GM08714 (cell line): ENCODE results near the gene TMLHE.
"Not testable (repeated sequence)": the region's sequence is repeated elsewhere in the genome, so short reads cannot be mapped to it uniquely, and the experiment has no call there.

Experiments
- H3K4me3 ChIP-seq: fragments of 200-500 bp; sonication (Bioruptor generic); 2 replicates; pipeline ENCODE4 v1.5.1; 2014; ENCODE audit warnings: mild to moderate bottlenecking, low read length, inconsistent platforms
- ZNF274 ChIP-seq: IDR thresholded peaks from 2 replicates; pipeline ENCODE4 v1.6.1; 2012; ENCODE audit warnings: mild to moderate bottlenecking, low read depth, low read length

TMLHE gene

GRCh38 chrX:155612312-155613224 is at the start of gene TMLHE, which contains the start of gene SPRY3:
Gene TMLHE, minus strand, starts transcription at chrX:155612952. Its CDS starts 67,676 bp downstream, at chrX:155545276.
Gene SPRY3, plus strand, starts transcription at chrX:155612586.
- H3K4me3 ChIP-seq = peak within 1 kb of the TSS; percentile 63
- no peak for TF ChIP-seq ZNF274

- no peak overlapping the region for H3K4me3 ChIP-seq
Observed at GRCh38 chrX:155662282-155662681, 49.5 kb upstream of the TMLHE start.

GRCh38 chrX:155645180-155645579 is 32.4 kb upstream of the TMLHE start:
- TF ChIP-seq ZNF274 = no peak
- no peak overlapping the region for H3K4me3 ChIP-seq

More at GRCh38 chrX:155662282-155662681, 49.5 kb upstream of the TMLHE start:
- no peak for TF ChIP-seq ZNF274

GRCh38 chrX:155643240-155643639 is 30.5 kb upstream of the TMLHE start:
- H3K4me3 ChIP-seq = no peak overlapping the region
- no peak for TF ChIP-seq ZNF274

GRCh38 chrX:155641371-155641770 is 28.6 kb upstream of the TMLHE start:
- H3K4me3 ChIP-seq = not testable (repeated sequence)

- no peak for TF ChIP-seq ZNF274
- H3K4me3 ChIP-seq = no peak overlapping the region
Observed at GRCh38 chrX:155637714-155638113, 25.0 kb upstream of the TMLHE start.

GRCh38 chrX:155635019-155635418 is 22.3 kb upstream of the TMLHE start:
- not testable (repeated sequence) for H3K4me3 ChIP-seq

- H3K4me3 ChIP-seq = no peak overlapping the region
- no peak for TF ChIP-seq ZNF274
Observed at GRCh38 chrX:155632431-155633100, 19.8 kb upstream of the TMLHE start.

GRCh38 chrX:155620110-155620509 is 7.4 kb upstream of the TMLHE start:
- H3K4me3 ChIP-seq = not testable (repeated sequence)

GRCh38 chrX:155615938-155616337 is 3.2 kb upstream of the TMLHE start:
- TF ChIP-seq ZNF274 = no peak
- H3K4me3 ChIP-seq = no peak overlapping the region

- H3K4me3 ChIP-seq = no peak overlapping the region
- TF ChIP-seq ZNF274 = no peak
Observed at GRCh38 chrX:155613927-155614559, 1.3 kb upstream of the TMLHE start.

GRCh38 chrX:155611302-155611701 is 1.4 kb downstream of the TMLHE start:
- peak overlapping the region; percentile 14 for H3K4me3 ChIP-seq
- no peak for TF ChIP-seq ZNF274

GRCh38 chrX:155592981-155593380 is 19.8 kb downstream of the TMLHE start:
- no peak overlapping the region for H3K4me3 ChIP-seq
- no peak for TF ChIP-seq ZNF274

GRCh38 chrX:155592331-155592730 is 20.4 kb downstream of the TMLHE start:
- H3K4me3 ChIP-seq = no peak overlapping the region
- no peak for TF ChIP-seq ZNF274

GRCh38 chrX:155577682-155578081 is 35.1 kb downstream of the TMLHE start:
- TF ChIP-seq ZNF274 = no peak
- H3K4me3 ChIP-seq = no peak overlapping the region

- no peak for TF ChIP-seq ZNF274
- H3K4me3 ChIP-seq = no peak overlapping the region
Observed at GRCh38 chrX:155563099-155563498, 49.7 kb downstream of the TMLHE start.
